Loucy (cell line): ENCODE measurements around the gene GPRIN2.
"Not testable (repeated sequence)": the region's sequence is repeated elsewhere in the genome, so short reads cannot be mapped to it uniquely, and the experiment has no call there.

Experiments
- EZH2phosphoT487 ChIP-seq: fragments of 200-600 bp; IDR thresholded peaks from 2 replicates; pipeline ENCODE4 v1.6.1; 2018; ENCODE audit warnings: antibody characterized with exemption, mild to moderate bottlenecking, moderate library complexity, borderline replicate concordance
- TF ChIP-seq, protein P1 (sequence below): fragments of 200-600 bp; sonication (generic); conservative IDR thresholded peaks from 2 replicates; pipeline ENCODE4 v1.5.1; 2014; ENCODE audit warnings: mild to moderate bottlenecking, antibody characterized with exemption, low read length

DNA sequence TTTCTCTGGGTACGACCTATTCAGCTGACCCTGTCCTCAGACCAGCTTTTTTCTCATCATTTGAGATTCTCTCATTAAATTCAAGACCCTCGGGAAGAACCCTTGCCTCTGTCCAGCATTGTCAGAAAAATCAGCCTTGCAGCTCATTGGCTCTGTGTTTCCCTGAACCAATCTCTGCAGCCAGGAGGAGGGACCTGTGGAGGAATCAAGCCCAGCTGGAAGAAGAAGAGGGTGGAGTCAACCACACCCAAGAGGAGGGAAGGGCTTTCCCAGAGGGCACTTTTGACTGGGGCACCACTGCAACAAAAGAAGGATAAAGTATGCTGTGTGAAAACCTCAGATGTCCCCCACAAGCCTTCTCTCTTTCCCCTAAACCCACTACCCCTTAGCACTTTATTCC is 14.2 kb upstream of the GPRIN2 start:
- TF ChIP-seq, protein P1, sequence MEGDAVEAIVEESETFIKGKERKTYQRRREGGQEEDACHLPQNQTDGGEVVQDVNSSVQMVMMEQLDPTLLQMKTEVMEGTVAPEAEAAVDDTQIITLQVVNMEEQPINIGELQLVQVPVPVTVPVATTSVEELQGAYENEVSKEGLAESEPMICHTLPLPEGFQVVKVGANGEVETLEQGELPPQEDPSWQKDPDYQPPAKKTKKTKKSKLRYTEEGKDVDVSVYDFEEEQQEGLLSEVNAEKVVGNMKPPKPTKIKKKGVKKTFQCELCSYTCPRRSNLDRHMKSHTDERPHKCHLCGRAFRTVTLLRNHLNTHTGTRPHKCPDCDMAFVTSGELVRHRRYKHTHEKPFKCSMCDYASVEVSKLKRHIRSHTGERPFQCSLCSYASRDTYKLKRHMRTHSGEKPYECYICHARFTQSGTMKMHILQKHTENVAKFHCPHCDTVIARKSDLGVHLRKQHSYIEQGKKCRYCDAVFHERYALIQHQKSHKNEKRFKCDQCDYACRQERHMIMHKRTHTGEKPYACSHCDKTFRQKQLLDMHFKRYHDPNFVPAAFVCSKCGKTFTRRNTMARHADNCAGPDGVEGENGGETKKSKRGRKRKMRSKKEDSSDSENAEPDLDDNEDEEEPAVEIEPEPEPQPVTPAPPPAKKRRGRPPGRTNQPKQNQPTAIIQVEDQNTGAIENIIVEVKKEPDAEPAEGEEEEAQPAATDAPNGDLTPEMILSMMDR, result not testable (repeated sequence)
- not testable (repeated sequence) for TF ChIP-seq EZH2phosphoT487
